Neuron (in vitro differentiated cells): ENCODE measurements around the gene MRPS23.

Experiments used
- H2AFZ ChIP-seq: one replicate; pipeline ENCODE4 v1.6.1; 2013; ENCODE audit warnings: low read depth, mild to moderate bottlenecking, inconsistent platforms, low read length, moderate library complexity
- H3K27me3 ChIP-seq: one replicate; pipeline ENCODE4 v1.6.1; 2013; ENCODE audit warnings: low read length; ENCODE audit not compliant: insufficient read depth
- H3K36me3 ChIP-seq: one replicate; pipeline ENCODE4 v1.6.1; 2013; ENCODE audit warnings: low read length; ENCODE audit not compliant: insufficient read depth
- H3K4me1 ChIP-seq: one replicate; pipeline ENCODE4 v1.6.1; 2013; ENCODE audit warnings: low read length; ENCODE audit not compliant: insufficient read depth
- H3K4me3 ChIP-seq: 2 replicates; pipeline ENCODE4 v1.5.1; 2013; ENCODE audit warnings: mild to moderate bottlenecking, low read length, moderate library complexity
- H3K9me3 ChIP-seq: one replicate; pipeline ENCODE4 v1.6.1; 2013; ENCODE audit warnings: low read length

MRPS23 gene

GRCh38 chr17:57808882-57809281, 41.0 kb downstream of the MRPS23 start:
- Histone ChIP-seq H2AFZ (no peak overlapping the region), H3K36me3 (no peaks in the 10 kb centered on the region), H3K9me3 (no peaks in the 10 kb centered on the region), H3K27me3 (no peaks in the 10 kb centered on the region), H3K4me1 (peaks cover 45% of the 10 kb centered on the region), H3K4me3 (no peak overlapping the region)

DNA sequence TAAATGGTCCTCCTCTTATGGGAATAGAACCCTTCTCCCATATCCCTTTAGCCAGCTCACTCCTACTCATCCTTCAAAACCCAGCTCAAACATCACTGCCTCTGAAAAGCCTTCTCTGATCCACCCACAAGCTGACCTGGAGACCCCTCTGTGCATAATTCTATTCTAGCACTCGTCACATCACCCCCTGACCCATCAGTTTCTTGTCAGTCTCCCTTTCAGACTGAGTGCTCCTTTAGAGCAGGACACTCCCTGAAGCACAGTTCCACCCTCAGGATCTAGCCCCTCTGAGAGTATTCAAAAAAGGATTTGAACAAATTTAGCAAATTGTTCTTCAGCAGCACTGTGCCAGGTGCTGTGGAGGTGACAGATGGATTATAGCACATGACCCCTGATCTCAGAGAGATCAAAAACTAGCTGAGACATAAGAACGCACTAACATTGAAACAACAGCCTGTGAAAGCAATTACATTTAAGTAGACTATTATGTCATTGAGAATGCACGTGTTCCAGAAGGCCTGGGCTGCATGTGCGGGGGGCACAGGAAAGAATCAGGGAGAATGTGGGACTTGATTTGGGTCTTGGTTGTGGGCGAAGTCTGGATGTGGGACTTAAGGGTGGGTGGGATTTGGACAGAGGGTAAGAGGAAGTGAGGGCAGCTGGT, 43.5 kb downstream of the MRPS23 start:
- Histone ChIP-seq H2AFZ (no peak overlapping the region), H3K9me3 (peaks cover 2% of the 10 kb centered on the region), H3K4me1 (peaks cover 57% of the 10 kb centered on the region), H3K36me3 (no peaks in the 10 kb centered on the region), H3K4me3 (no peak overlapping the region), H3K27me3 (no peaks in the 10 kb centered on the region)

- no peak overlapping the region for H2AFZ ChIP-seq
- no peaks in the 10 kb centered on the region for H3K36me3 ChIP-seq
- peaks cover 42% of the 10 kb centered on the region for H3K4me1 ChIP-seq
- H3K4me3 ChIP-seq, result no peak overlapping the region
- H3K27me3 ChIP-seq, result no peaks in the 10 kb centered on the region
- H3K9me3 ChIP-seq, result peaks cover 3% of the 10 kb centered on the region
Measured at GRCh38 chr17:57803021-57803420, 46.8 kb downstream of the MRPS23 start.

DNA sequence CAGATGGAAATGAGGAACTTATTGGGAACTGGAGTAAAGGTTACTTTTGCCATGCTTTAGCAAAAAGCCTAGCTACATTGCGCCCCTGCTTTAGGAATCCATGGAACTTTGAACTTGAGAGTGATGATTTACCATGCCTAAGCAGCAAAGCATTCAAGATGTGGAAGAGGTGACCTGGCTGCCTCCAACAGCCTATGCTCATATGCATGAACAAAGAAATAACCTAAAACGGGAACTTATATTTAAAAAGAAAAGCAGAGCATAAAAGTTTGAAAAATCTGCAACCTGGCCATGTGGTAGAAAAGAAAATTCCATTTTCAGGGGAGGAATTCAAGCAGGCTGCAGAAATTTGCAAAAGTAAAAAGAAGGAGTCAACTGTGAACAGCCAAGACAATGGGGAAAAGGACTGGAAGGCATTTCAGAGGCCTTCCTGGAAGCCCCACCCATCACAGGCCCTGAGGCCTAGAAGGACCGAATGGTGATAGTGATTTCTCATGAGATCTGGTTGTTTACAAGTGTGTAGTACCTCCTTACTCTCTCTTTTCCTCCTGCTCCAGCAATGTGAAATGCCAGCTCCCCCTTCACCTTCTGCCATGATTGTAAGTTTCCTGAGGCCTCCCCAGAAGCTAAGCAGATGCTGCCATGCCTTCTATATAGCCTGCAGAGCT, 48.7 kb downstream of the MRPS23 start:
- H3K9me3 ChIP-seq, result peaks cover 3% of the 10 kb centered on the region
- no peaks in the 10 kb centered on the region for H3K27me3 ChIP-seq
- H3K36me3 ChIP-seq, result no peaks in the 10 kb centered on the region
- no peak overlapping the region for H3K4me3 ChIP-seq
- no peak overlapping the region for H2AFZ ChIP-seq
- H3K4me1 ChIP-seq, result peaks cover 34% of the 10 kb centered on the region

GRCh38 chr17:57794841-57795240, 55.0 kb downstream of the MRPS23 start:
- no peaks in the 10 kb centered on the region for H3K27me3 ChIP-seq
- H3K36me3 ChIP-seq, result no peaks in the 10 kb centered on the region
- no peaks in the 10 kb centered on the region for H3K4me1 ChIP-seq
- H3K9me3 ChIP-seq, result peaks cover 2% of the 10 kb centered on the region
- H2AFZ ChIP-seq, result no peak overlapping the region
- H3K4me3 ChIP-seq, result no peak overlapping the region

- H3K36me3 ChIP-seq, result no peaks in the 10 kb centered on the region
- H3K4me3 ChIP-seq, result no peak overlapping the region
- H3K27me3 ChIP-seq, result no peaks in the 10 kb centered on the region
- peaks cover 4% of the 10 kb centered on the region for H3K9me3 ChIP-seq
- H2AFZ ChIP-seq, result no peak overlapping the region
- no peaks in the 10 kb centered on the region for H3K4me1 ChIP-seq
Measured at GRCh38 chr17:57788725-57789124, 61.1 kb downstream of the MRPS23 start.

DNA sequence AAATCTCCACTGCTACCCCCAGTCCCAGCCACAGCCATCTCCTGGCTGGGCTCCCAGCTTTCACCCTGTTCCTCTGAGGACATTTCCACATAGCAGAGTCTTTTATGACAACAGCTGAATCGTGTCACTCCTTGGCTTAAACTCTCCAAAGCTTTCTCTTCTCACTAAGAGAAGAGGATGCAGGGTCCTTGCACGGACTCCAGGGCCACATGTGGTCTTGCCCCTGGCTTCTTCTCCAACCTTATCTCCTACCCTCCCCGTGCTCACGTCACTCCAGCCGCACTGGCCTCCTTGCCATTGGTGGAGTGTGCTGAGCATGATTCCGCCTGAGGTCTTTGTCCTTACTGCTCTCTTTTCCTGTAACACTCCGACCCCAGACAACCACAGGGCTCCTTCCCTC, 64.8 kb downstream of the MRPS23 start:
- H3K36me3 ChIP-seq, result no peaks in the 10 kb centered on the region
- no peak overlapping the region for H2AFZ ChIP-seq
- no peak overlapping the region for H3K4me3 ChIP-seq
- peaks cover 2% of the 10 kb centered on the region for H3K9me3 ChIP-seq
- H3K27me3 ChIP-seq, result no peaks in the 10 kb centered on the region
- peaks cover 19% of the 10 kb centered on the region for H3K4me1 ChIP-seq
